ENCODE results near the gene NHS.

Gene NHS

DNA sequence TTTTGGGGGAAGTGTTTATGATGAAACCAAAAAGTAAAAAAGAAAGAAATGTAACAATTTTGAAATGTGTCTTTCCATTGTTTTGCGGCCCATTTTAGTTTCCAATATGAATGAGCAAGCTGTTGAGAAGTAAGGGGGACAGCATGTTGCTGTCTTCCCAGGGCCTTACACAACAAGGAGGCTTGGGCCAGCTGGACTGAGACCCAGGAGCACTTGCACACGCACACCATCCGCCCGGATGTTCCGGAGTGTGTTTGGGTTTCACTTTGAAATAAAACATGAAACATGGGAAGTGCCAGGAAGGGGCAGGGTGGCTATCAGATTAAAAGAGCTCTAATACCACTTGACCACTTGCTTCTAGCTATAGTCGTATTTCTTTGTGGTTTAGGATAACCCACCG lies 144.4 kb downstream of the NHS start:
- Histone ChIP-seq H3K27ac (ENCODE audit: low read depth, low read length, poor library complexity, severe bottlenecking) (no peak overlapping the region), H3K9ac (ENCODE audit: low read length) (no peak overlapping the region), H3K36me3 (ENCODE audit: insufficient read depth, low read length) (no peaks in the 10 kb centered on the region), H2AFZ (ENCODE audit: low read length) (no peak overlapping the region), H3K4me3 (ENCODE audit: low read depth, low read length, poor library complexity, severe bottlenecking) (no peak overlapping the region), H3K4me1 (ENCODE audit: insufficient read depth, low read length, severe bottlenecking) (no peaks in the 10 kb centered on the region), H3K27me3 (ENCODE audit: insufficient read depth, low read length) (no peaks in the 10 kb centered on the region), H3F3A (ENCODE audit: insufficient read depth, low read length) (no peaks in the 10 kb centered on the region), H3K9me2 (ENCODE audit: low read depth, low read length) (no peaks in the 10 kb centered on the region), H3K79me2 (ENCODE audit: insufficient read depth, low read length) (no peaks in the 10 kb centered on the region), H4K20me1 (ENCODE audit: insufficient read depth, low read length) (no peaks in the 10 kb centered on the region), H3K9me3 (ENCODE audit: low read length) (no peaks in the 10 kb centered on the region), H3K4me2 (ENCODE audit: low read length) (no peak overlapping the region)
- TF ChIP-seq EZH2 (IDR thresholded peaks at IDR 0.05; ENCODE audit: borderline replicate concordance, low read length): no peak
- TF ChIP-seq, protein P1, sequence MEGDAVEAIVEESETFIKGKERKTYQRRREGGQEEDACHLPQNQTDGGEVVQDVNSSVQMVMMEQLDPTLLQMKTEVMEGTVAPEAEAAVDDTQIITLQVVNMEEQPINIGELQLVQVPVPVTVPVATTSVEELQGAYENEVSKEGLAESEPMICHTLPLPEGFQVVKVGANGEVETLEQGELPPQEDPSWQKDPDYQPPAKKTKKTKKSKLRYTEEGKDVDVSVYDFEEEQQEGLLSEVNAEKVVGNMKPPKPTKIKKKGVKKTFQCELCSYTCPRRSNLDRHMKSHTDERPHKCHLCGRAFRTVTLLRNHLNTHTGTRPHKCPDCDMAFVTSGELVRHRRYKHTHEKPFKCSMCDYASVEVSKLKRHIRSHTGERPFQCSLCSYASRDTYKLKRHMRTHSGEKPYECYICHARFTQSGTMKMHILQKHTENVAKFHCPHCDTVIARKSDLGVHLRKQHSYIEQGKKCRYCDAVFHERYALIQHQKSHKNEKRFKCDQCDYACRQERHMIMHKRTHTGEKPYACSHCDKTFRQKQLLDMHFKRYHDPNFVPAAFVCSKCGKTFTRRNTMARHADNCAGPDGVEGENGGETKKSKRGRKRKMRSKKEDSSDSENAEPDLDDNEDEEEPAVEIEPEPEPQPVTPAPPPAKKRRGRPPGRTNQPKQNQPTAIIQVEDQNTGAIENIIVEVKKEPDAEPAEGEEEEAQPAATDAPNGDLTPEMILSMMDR (IDR thresholded peaks at IDR 0.05; ENCODE audit: low read length): no peak

DNA sequence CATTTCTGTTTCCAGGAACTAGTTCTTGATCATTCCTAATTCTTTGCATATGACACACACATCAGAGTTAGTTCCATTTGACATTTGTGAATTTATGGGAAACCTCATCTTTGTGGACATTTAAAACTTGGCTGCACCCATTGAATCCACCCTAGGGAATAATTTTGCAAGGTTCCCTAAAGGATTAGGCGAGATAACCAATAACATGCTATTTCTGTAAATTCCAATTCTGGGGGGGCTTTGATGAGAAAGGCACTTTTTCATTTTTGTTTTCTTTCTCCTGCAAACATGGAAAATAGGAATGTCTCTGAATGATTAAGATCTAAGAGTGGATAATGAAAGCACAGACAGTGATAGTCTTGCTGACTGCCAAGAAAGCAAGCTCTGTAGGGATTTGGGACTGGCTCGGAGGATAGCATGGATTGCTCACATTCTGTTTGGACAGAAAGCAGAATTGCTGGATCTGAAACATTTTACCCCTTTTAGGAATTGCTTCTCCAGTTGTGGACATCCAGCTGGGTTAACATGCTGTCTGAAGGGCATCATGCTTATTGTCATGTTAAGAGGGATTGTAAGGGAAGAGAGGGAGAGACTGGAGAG lies 145.1 kb downstream of the NHS start:
- Histone ChIP-seq H3K4me2 (ENCODE audit: low read length) (no peak overlapping the region), H3K27ac (ENCODE audit: low read depth, low read length, poor library complexity, severe bottlenecking) (no peak overlapping the region), H3K4me3 (ENCODE audit: low read depth, low read length, poor library complexity, severe bottlenecking) (no peak overlapping the region), H3K9me3 (ENCODE audit: low read length) (no peaks in the 10 kb centered on the region), H3K27me3 (ENCODE audit: insufficient read depth, low read length) (no peaks in the 10 kb centered on the region), H3F3A (ENCODE audit: insufficient read depth, low read length) (no peaks in the 10 kb centered on the region), H3K4me1 (ENCODE audit: insufficient read depth, low read length, severe bottlenecking) (no peaks in the 10 kb centered on the region), H3K9me2 (ENCODE audit: low read depth, low read length) (no peaks in the 10 kb centered on the region), H3K36me3 (ENCODE audit: insufficient read depth, low read length) (no peaks in the 10 kb centered on the region), H3K9ac (ENCODE audit: low read length) (no peak overlapping the region), H2AFZ (ENCODE audit: low read length) (no peak overlapping the region), H3K79me2 (ENCODE audit: insufficient read depth, low read length) (no peaks in the 10 kb centered on the region), H4K20me1 (ENCODE audit: insufficient read depth, low read length) (no peaks in the 10 kb centered on the region)
- TF ChIP-seq, protein P1 (IDR thresholded peaks at IDR 0.05; ENCODE audit: low read length): no peak
- no peak for TF ChIP-seq EZH2 (IDR thresholded peaks at IDR 0.05; ENCODE audit: borderline replicate concordance, low read length)

DNA sequence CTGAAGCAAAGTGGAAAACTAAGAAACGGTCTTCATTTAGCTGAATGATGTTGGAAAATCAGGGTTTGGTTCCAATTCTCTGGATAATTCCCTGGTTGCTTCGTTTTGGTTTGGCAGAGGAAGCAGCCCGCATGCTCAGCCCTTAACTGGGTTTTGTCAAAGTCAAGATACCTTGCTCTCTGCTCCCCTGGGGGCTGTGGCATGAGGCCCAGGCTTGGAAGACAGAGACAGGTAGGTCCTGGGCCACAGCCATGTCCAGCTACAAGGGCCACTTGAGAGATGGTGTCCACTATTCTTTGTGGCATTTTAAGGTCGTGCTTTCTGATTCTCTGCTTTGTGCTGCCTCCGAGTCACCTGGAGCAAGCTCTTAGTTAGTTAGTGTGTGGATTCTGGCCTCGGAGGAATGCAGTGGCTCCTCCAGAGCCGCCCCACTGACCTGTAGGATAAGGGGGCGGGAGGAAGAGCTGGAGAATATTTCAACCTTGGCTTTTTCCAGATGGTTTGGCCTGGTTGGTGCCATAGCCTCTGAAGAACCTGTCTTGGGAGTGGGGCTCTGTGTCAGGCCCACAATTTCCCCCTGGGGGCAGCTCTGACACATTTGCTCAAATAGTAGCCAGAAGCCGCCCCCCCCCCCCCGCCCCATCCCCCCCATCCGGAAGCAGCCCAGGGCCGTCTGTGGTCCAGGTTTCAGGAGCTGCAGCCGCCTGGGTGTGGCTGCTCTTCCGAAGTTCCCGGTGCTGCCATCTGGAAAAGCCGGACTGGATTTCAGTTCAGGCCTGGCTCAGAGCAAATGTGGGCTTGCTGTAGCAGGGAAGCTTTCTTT lies 147.1 kb downstream of the NHS start:
- Histone ChIP-seq H3K27me3 (ENCODE audit: insufficient read depth, low read length) (no peaks in the 10 kb centered on the region), H2AFZ (ENCODE audit: low read length) (no peak overlapping the region), H3K4me1 (ENCODE audit: insufficient read depth, low read length, severe bottlenecking) (no peaks in the 10 kb centered on the region), H3K9ac (ENCODE audit: low read length) (no peak overlapping the region), H3K27ac (ENCODE audit: low read depth, low read length, poor library complexity, severe bottlenecking) (no peak overlapping the region), H3K4me3 (ENCODE audit: low read depth, low read length, poor library complexity, severe bottlenecking) (no peak overlapping the region), H3K9me2 (ENCODE audit: low read depth, low read length) (no peaks in the 10 kb centered on the region), H3K79me2 (ENCODE audit: insufficient read depth, low read length) (no peaks in the 10 kb centered on the region), H3K4me2 (ENCODE audit: low read length) (no peak overlapping the region), H3K9me3 (ENCODE audit: low read length) (no peaks in the 10 kb centered on the region), H4K20me1 (ENCODE audit: insufficient read depth, low read length) (no peaks in the 10 kb centered on the region), H3K36me3 (ENCODE audit: insufficient read depth, low read length) (no peaks in the 10 kb centered on the region), H3F3A (ENCODE audit: insufficient read depth, low read length) (no peaks in the 10 kb centered on the region)
- TF ChIP-seq, protein P1 (IDR thresholded peaks at IDR 0.05; ENCODE audit: low read length): no peak
- no peak for TF ChIP-seq EZH2 (IDR thresholded peaks at IDR 0.05; ENCODE audit: borderline replicate concordance, low read length)

Data from OCI-LY1 (cell line).